Esophagus muscularis mucosa (tissue), 3 donors: ENCODE results near the gene STX1A.

Source experiments
- CTCF ChIP-seq, 3 experiments: fragments of 200-600 bp in 2 of 3; fragments of 450-650 bp in 1 of 3; sonication (generic) in 2 of 3; IDR thresholded peaks; one replicate each; pipeline ENCODE4 v1.5.1; 2017 to 2019; ENCODE audit warnings: antibody characterized with exemption in 3 of 3, mild to moderate bottlenecking in 2 of 3, moderate library complexity in 1 of 3
- POLR2AphosphoS5 ChIP-seq, 2 donors: sonication (generic); formaldehyde crosslinking; IDR thresholded peaks; one replicate each; pipeline ENCODE4 v1.6.1; 2017; ENCODE audit warnings: antibody characterized with exemption in 2 of 2

DNA sequence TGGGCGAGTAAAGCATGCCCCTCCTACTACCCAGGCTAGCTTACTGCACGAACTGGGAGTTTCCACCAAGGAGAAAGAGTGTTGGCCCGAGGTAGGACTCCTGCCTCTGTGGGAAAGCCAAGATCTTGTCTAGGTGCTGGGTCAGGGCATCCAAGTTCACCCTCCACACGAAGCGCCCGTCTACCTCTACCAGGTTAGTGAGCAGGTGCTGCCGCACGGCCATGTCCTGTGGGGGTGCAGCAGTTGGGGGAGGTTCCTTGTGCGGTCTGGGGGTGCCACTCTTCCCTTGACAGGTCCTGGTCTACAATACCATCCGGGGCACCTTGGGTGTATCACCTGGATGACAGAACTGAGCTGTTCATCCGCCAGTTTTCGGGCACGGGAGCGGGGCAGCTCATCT is 17.4 kb upstream of the STX1A start:
- no peak for TF ChIP-seq POLR2AphosphoS5 (IDR thresholded peaks at IDR 0.05)
- TF ChIP-seq CTCF (IDR thresholded peaks at IDR 0.05), result no peak
